GM13976 (cell line): ENCODE measurements around the gene HACE1.

ENCODE experiments used
- DNase-seq: peaks from one replicate; pipeline ENCODE4 v3.0.0; 2012; ENCODE audit warnings: low spot score
- CTCF ChIP-seq: IDR thresholded peaks from 2 replicates; pipeline ENCODE4 v1.5.1; 2012; ENCODE audit warnings: borderline replicate concordance, mild to moderate bottlenecking; ENCODE audit not compliant: insufficient read depth; ENCODE audit errors: extremely low read depth, missing control alignments, control extremely low read depth
- in situ Hi-C: fragments of 300-500 bp; cut with MboI; formaldehyde crosslinking; loops from one replicate; pipeline ENCODE4 v1.12.0; 2022; ENCODE audit warnings: low sequenced_read_pairs, mixed read lengths, inconsistent platforms; ENCODE audit not compliant: unreplicated experiment

Gene HACE1

GRCh38 chr6:104700371-104701185, 159.1 kb downstream of the HACE1 start:
- TF ChIP-seq CTCF: no peak
- no peak for DNase-seq
- in situ Hi-C loops: no loop called here

GRCh38 chr6:104699593-104700329, 160.0 kb downstream of the HACE1 start:
- no peak for TF ChIP-seq CTCF
- no peak for DNase-seq
- in situ Hi-C loops: no loop called here

GRCh38 chr6:104698979-104699378, 160.7 kb downstream of the HACE1 start:
- in situ Hi-C loops: no loop called here
- DNase-seq: no peak
- no peak for TF ChIP-seq CTCF

GRCh38 chr6:104692008-104692407, 167.7 kb downstream of the HACE1 start:
- no peak for DNase-seq
- in situ Hi-C loops: no loop called here
- no peak for TF ChIP-seq CTCF

- TF ChIP-seq CTCF: no peak
- in situ Hi-C loops: no loop called here
- no peak for DNase-seq
Observed at GRCh38 chr6:104689551-104690205, 170.0 kb downstream of the HACE1 start.

- DNase-seq: peak; percentile 28
- in situ Hi-C loops: no loop called here
- TF ChIP-seq CTCF: no peak
Observed at GRCh38 chr6:104688283-104688969, 171.3 kb downstream of the HACE1 start.
